NCI-H128 (cell line): Measurements from ENCODE around the gene SPDL1.
"Not testable (repeated sequence)": the region's sequence is repeated elsewhere in the genome, so short reads cannot be mapped to it uniquely, and the experiment has no call there.

Experiments
- DNase-seq: peaks from one replicate; lab custom pipeline; 2025; ENCODE audit not compliant: unreplicated experiment; lab: John Stamatoyannopoulos, UW

The SPDL1 gene

DNA sequence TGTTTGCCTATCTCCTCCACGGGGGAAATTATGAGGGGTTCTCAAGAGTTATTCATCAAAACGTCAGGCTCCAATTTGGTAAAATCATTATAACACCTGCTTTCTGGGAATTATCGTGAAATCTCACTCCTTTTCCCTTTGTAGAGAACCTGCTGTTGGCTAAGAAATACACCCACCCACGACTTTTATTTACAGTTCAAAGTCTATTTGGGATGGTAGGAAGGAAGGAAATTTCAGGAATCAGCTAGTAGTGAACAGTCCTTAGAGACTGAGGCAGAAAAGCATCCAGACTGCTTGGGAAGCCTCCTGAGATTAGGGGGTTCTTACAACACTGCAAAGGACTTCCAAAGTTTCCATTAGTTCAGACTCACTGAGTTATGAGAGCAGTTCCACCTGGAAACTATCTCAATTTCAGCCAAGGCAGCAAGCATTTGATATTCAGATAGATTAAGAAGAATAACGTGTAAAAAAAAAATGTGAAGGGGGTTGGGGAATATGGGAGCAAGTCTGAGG lies 9.4 kb upstream of the SPDL1 start:
- DNase-seq, result no peak

DNA sequence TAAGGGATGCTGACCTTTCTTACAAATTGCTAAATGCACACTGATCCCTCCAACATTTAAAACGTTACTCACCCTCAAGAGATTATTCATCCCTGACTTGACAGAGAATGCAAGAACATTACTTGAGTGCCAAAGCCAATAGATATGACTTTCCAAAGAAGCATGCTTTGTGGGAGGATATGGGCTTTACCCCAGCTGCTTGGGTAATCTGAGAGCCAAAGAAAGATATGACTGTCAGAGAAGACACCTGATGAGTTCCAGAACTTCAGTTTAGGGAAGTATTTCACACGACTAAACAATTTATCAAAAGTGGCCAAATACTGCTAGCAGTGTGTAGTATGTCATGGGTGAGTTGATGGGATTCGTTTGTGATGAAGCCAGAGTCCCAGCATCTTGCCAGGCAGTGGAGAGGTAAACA lies 7.4 kb upstream of the SPDL1 start:
- DNase-seq, result no peak

GRCh38 chr5:169577951-169578350 lies 5.6 kb upstream of the SPDL1 start:
- DNase-seq, result no peak

GRCh38 chr5:169580964-169581363 lies 2.6 kb upstream of the SPDL1 start:
- DNase-seq, result no peak

- no peak for DNase-seq
Measured at GRCh38 chr5:169581580-169582227, 1.9 kb upstream of the SPDL1 start.

GRCh38 chr5:169583101-169583423 lies 511 bp upstream of the SPDL1 start:
- DNase-seq, result no peak

DNA sequence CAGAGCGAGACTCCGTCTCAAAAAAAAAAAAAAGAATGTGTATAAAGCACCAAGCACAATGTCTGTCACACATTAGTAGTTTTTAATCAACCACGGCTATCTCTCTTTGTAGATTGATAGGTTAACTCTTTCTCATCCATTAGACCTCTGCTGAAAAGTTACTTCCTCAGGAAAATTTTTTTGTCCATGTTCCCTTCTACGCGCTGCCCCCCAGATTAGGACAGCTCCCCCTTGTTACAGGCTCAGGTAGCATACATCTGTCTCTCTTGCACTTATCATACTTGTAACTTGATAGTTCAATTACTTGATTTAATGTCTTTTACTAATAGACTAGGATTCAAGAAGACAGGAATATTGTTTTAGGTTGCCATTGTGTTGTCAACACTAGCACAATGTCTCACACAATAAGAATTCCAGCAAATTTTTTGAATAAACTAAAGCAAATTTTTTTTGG lies 1.5 kb downstream of the SPDL1 start:
- no peak for DNase-seq

DNA sequence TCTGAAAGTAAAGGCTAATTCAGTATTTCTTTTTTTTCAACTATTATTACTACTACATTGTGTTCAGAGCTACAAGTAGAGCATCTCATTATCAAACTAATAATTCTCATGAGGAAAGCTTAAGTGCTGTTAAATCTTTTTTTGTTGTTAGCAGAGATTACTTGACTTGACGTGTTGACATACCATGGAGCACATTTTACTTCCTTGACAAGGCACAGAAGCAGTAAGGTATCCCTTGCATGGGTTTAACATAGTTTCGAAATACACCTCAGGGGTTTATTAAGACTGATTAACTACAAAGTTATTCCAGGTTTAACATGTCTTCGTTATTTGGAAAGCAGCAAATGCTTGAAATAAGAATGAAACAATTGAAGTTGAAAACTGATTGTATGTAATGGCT lies 7.0 kb downstream of the SPDL1 start:
- no peak for DNase-seq

GRCh38 chr5:169591636-169592035 lies 8.1 kb downstream of the SPDL1 start:
- DNase-seq, result no peak

GRCh38 chr5:169592937-169593650 lies 9.5 kb downstream of the SPDL1 start:
- no peak for DNase-seq

DNA sequence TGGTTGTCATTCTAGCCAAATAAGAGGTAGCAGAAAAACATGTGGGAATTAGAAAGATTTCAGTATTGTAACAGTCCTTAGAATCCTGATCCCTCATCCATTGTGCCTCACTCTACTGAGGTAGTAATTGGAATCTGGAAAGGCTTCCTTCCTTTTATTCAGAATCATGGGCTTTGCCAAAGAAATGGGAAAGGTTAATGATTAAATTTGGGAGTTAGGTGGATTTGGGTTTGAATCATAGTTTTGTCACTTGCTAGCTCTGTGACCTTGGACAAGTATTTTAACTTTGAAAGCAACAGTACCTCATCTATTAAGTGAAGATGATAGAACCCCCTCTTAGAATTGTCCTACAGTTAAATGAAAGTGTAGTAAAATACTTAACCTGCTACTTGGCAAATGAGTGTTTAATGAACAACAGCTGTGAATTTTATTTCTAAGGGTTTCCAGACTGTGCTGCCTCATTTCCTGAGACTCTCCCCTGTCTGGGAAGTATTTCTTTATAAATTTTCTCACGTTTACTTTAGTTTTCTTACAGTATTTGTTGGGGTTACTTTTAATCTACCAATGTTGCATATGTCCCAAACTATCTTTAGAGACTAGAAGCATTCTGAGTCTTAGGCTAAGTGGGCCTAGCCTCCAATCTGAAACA lies 11.7 kb downstream of the SPDL1 start:
- DNase-seq, result no peak

DNA sequence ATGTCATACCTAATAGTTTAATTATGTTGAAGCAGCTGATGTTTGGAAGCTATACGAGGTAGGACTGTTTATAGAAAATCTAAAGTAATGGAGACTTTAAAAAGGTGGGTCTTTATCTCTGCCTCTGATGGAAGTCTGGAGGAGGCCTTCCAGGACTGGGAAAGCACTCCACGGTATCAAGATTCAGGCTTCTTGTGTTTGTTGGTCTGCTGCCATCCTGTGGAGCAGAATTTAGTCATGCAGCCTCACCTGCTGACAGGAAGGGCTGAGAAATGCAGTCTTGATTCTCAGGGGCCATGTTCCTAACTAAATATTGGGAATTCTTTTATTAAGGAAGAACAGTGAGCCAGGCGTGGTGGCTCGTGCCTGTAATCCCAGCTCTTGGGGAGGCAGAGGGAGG lies 15.9 kb downstream of the SPDL1 start:
- DNase-seq, result no peak

- no peak for DNase-seq
Measured at GRCh38 chr5:169602535-169602934, 19.0 kb downstream of the SPDL1 start.

DNA sequence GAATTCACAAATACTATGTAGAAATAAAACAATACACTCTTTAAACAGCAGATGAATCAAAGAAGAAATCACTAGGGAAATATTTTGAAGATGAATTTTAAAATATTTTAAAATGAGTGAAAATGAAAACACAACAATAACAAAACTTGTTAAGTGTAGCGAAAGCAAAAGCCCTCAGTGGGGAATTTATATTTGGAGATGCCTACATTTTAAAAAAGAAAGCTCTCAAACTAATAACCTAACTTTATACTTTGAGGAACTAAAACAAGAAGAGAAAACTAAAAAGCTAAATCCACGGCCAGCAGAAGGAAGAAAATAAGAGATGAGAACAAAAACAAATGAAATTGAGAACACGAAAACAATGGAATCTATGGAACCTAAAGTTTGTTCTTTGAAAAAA lies 22.7 kb downstream of the SPDL1 start:
- DNase-seq, result no peak

- no peak for DNase-seq
Measured at GRCh38 chr5:169607882-169608281, 24.3 kb downstream of the SPDL1 start.

DNA sequence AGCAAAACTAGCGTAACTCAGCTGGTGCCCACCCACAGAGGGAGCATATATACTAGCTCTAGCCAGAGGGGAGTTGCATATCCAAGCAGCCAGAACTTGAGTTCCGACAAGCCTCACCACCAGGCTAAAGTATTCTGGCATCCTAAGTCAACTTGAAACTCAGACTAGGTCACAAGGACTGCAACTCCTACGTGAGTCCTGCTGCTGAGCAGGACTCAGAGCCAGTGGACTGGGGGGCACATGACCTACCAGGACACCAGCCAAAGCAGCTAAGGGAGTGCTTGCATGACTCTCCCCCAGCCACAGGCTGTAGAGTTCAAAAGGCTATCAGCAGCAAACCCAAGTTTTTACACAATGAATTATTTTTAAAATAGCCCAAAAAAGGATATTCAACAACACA lies 26.1 kb downstream of the SPDL1 start:
- DNase-seq, result no peak

DNA sequence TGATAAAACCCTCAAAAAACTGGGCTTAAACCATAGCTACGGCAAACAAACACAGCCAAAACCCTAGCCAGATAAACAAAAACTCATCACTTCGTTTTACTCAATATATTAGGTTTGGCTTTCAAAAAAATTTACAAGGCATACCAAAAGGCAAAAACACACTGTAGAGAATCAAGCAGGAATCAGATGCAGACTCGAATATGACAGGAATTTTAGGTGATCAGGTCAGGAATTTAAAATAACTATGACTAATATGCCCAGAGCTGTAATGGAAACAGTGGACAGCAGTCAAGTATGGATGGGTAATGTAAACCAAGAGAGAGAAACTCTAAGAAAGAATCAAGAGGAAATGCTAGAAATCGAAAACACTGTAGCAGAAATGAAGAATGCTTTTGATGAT lies 27.0 kb downstream of the SPDL1 start:
- DNase-seq, result no peak

- no peak for DNase-seq
Measured at GRCh38 chr5:169615561-169615960, 32.0 kb downstream of the SPDL1 start.

DNA sequence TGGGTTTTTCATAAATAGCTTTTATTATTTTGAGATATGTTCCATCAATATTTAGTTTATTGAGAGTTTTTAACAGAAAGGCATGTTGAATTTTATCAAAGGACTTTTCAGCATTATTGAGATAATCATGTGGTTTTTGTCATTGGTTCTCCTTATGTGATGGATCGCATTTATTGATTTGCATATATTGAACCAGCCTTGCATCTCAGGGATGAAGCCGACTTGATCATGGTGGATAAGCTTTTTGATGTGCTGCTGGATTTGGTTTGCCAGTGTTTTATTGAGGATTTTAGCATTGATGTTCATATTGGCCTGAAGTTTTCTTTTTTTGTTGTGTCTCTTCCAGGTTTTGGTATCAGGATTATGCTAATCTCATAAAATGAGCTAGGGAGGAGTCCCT lies 40.7 kb downstream of the SPDL1 start:
- DNase-seq, result not testable (repeated sequence)

DNA sequence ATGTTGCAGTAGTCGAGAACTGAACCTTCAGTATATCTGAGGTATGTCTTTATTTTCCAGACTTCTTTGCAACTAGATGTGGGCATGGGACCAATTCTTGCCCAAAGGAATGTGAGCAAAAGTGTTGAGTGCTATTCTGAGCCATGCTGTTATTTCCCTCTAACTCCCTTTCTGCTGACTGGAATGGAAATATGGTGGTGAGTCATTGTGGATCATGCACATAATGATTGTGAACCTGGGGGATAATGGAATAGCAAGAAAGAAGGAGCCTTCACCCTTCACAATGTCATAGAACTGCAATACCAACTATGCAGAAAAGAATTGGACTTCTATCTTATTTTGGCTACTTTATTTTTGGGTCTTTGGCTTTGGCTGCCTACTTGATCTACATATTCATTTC lies 43.2 kb downstream of the SPDL1 start:
- no peak for DNase-seq

DNA sequence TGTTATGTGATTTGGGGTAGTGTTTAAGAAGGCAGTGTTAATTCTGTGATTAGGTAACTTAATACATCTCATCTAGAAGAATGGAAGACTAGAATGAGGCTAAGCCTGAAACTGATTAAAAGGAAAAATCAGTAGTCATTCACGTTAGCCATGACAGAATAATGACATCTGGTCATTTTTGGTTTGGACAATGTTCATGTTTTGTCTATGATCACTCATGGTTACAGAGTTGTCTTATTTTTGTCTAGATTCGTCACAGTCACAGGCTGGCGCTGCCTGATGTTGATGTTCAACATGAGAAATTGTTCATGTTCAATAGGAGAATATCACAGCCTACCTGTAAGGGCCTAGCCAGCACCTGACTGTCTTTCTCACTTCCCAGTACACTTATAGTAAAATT lies 44.0 kb downstream of the SPDL1 start:
- no peak for DNase-seq

DNA sequence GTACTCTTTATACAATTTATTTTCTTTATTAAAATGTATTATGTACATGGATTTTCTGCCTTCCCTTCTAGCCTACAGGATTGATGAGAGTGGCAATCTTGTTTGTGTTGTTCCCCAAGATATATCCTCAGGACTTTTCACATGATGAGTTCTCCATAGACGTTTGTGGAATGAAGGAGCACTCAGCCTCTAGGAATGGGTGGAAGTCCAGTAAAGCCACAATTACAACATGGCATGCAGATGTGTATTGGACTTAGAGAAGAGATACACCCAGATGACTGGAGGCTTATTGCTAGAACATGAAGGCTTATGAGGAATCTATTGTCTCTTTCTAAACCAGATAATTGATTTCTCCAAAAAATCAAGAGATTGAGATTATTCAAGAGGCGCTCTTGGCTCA lies 45.3 kb downstream of the SPDL1 start:
- DNase-seq, result no peak
